Ishikawa (cell line): ENCODE data around the gene DYNLRB1.
A peak's percentile ranks its signal among the peaks of the same experiment; 100 is the strongest.

Experiments used
- CEBPB ChIP-seq: IDR thresholded peaks from 2 replicates; pipeline ENCODE4 v1.6.1; 2012
- CREB1 ChIP-seq: IDR thresholded peaks from 2 replicates; pipeline ENCODE4 v1.6.1; 2012; ENCODE audit warnings: low read depth
- EGR1 ChIP-seq: IDR thresholded peaks from 2 replicates; pipeline ENCODE4 v1.6.1; 2012
- EP300 ChIP-seq: IDR thresholded peaks from 2 replicates; pipeline ENCODE4 v1.6.1; 2012; ENCODE audit warnings: borderline replicate concordance
- FOXM1 ChIP-seq: IDR thresholded peaks from 2 replicates; pipeline ENCODE4 v1.6.1; 2012; ENCODE audit warnings: low read depth, borderline replicate concordance
- MAX ChIP-seq: IDR thresholded peaks from 2 replicates; pipeline ENCODE4 v1.6.1; 2012
- NFIC ChIP-seq: IDR thresholded peaks from 2 replicates; pipeline ENCODE4 v1.6.1; 2012
- RAD21 ChIP-seq: IDR thresholded peaks from 2 replicates; pipeline ENCODE4 v1.6.1; 2012; ENCODE audit warnings: low read depth
- REST ChIP-seq: IDR thresholded peaks from 2 replicates; pipeline ENCODE4 v1.6.1; 2012; ENCODE audit warnings: low read depth, mild to moderate bottlenecking
- TAF1 ChIP-seq: IDR thresholded peaks from 2 replicates; pipeline ENCODE4 v1.6.1; 2012; ENCODE audit warnings: low read depth, mild to moderate bottlenecking
- TCF12 ChIP-seq: IDR thresholded peaks from 2 replicates; pipeline ENCODE4 v1.6.1; 2012; ENCODE audit warnings: low read depth
- TEAD4 ChIP-seq: IDR thresholded peaks from 2 replicates; pipeline ENCODE4 v1.6.1; 2012
- USF1 ChIP-seq: IDR thresholded peaks from 2 replicates; pipeline ENCODE4 v1.6.1; 2012
- YY1 ChIP-seq: IDR thresholded peaks from 2 replicates; pipeline ENCODE4 v1.6.1; 2012; ENCODE audit warnings: low read depth
- ZBTB7A ChIP-seq: IDR thresholded peaks from 2 replicates; pipeline ENCODE4 v1.6.1; 2012; ENCODE audit warnings: low read depth

The DYNLRB1 gene

GRCh38 chr20:34546751-34547181 is 30.5 kb downstream of the DYNLRB1 start:
- TF ChIP-seq CREB1 (no peak), CEBPB (no peak), USF1 (no peak), MAX (no peak), FOXM1 (no peak), EP300 (no peak), YY1 (no peak), TCF12 (no peak), ZBTB7A (no peak), EGR1 (no peak), REST (no peak), RAD21 (no peak), TEAD4 (no peak), TAF1 (no peak), NFIC (no peak)

- TF ChIP-seq USF1 (no peak), TCF12 (no peak), EP300 (no peak), ZBTB7A (no peak), YY1 (no peak), MAX (no peak), CREB1 (no peak), CEBPB (no peak), NFIC (no peak), FOXM1 (no peak), RAD21 (no peak), REST (no peak), EGR1 (no peak), TAF1 (no peak)
Observed at GRCh38 chr20:34547844-34548613, 31.8 kb downstream of the DYNLRB1 start.

- TF ChIP-seq TCF12, result no peak
- no peak for TF ChIP-seq TEAD4
- peak; percentile 5; the same call in 1 of the 2 replicates for TF ChIP-seq EGR1
- no peak for TF ChIP-seq USF1
- TF ChIP-seq MAX, result peak; percentile 61
- TF ChIP-seq RAD21, result no peak
- no peak for TF ChIP-seq CREB1
- TF ChIP-seq REST, result no peak
- TF ChIP-seq EP300, result no peak
- no peak for TF ChIP-seq YY1
- TF ChIP-seq CEBPB, result no peak
- no peak for TF ChIP-seq NFIC
- TF ChIP-seq ZBTB7A, result no peak
- TF ChIP-seq TAF1, result no peak
- TF ChIP-seq FOXM1, result no peak
Observed at GRCh38 chr20:34549291-34549928, 33.2 kb downstream of the DYNLRB1 start.
